Omental fat pad (tissue), 4 donors: Measurements from ENCODE around the gene EXT2. TPM values are rescaled to one million over a fixed set of nuclear protein-coding genes. Genes with fewer than 3 reads are reported as not detected.

Source experiments
- ATAC-seq: fragments of 150-250 bp; one replicate; pipeline ENCODE4 v1.9.1; 2016; ENCODE audit warnings: mild to moderate bottlenecking, moderate library complexity; ENCODE audit not compliant: low FRiP score
- DNase-seq: peaks from one replicate; pipeline ENCODE4 v3.0.0-alpha.2; 2019; ENCODE audit warnings: low spot score
- CTCF ChIP-seq, 3 donors: fragments of 450-650 bp; IDR thresholded peaks; one replicate each; pipeline ENCODE4 v1.5.1; 2016 to 2017; ENCODE audit warnings: antibody characterized with exemption in 3 of 3, mild to moderate bottlenecking in 3 of 3, moderate library complexity in 2 of 3
- total RNA-seq, 4 donors: library from RNA; depleted of rRNA; stranded (reverse); fragments of >200 nt; gene quantifications; one replicate each; pipeline ENCODE4 v1.1.0, GENCODE V29; 2016

EXT2 gene
- total RNA-seq, 4 donors from 2014 or later = 60.5 to 91.0 (median 76.1) TPM

- no peak for DNase-seq
- TF ChIP-seq CTCF (IDR thresholded peaks at IDR 0.05) = no peak
- no peak for ATAC-seq
These were observed 24.3 kb upstream of the EXT2 start for GRCh38 chr11:44071157-44071556.

- DNase-seq = no peak
- no peak for ATAC-seq
- no peak for TF ChIP-seq CTCF (IDR thresholded peaks at IDR 0.05)
These were observed 22.5 kb upstream of the EXT2 start for GRCh38 chr11:44072757-44073658.

- ATAC-seq (no peak), DNase-seq (no peak)
- no peak for TF ChIP-seq CTCF (IDR thresholded peaks at IDR 0.05)
These were observed 16.7 kb upstream of the EXT2 start for GRCh38 chr11:44078794-44079193.

- no peak for ATAC-seq
- no peak for DNase-seq
- TF ChIP-seq CTCF (IDR thresholded peaks at IDR 0.05) = no peak
These were observed 16.1 kb upstream of the EXT2 start for GRCh38 chr11:44079376-44079775.

- TF ChIP-seq CTCF (IDR thresholded peaks at IDR 0.05) = no peak
- no peak for ATAC-seq
- no peak for DNase-seq
These were observed 14.5 kb upstream of the EXT2 start for GRCh38 chr11:44080951-44081350.

- DNase-seq = no peak
- no peak for TF ChIP-seq CTCF (IDR thresholded peaks at IDR 0.05)
- ATAC-seq = no peak
These were observed 12.8 kb upstream of the EXT2 start for GRCh38 chr11:44082645-44083044.

- no peak for DNase-seq
- no peak for TF ChIP-seq CTCF (IDR thresholded peaks at IDR 0.05)
- ATAC-seq = peak; percentile 41
These were observed 12.0 kb upstream of the EXT2 start for GRCh38 chr11:44083433-44083832.
